H1 (cell line): Measurements from ENCODE around the gene HSF5. TPM values are rescaled to one million over a fixed set of nuclear protein-coding genes. Genes with fewer than 3 reads are reported as not detected.

Source experiments
- CTCF ChIA-PET: fragments of 300-600 bp; sonication (Branson Sonifier 250); formaldehyde crosslinking; loops from one replicate; lab custom pipeline; 2021; ENCODE audit not compliant: partially characterized antibody; lab: Charles Lee
- POLR2A ChIA-PET: fragments of 300-600 bp; sonication (Branson Sonifier 250); formaldehyde crosslinking; loops from one replicate; lab custom pipeline; 2021; ENCODE audit warnings: inconsistent platforms; ENCODE audit not compliant: partially characterized antibody; lab: Charles Lee
- DNase-seq, 2 experiments: peaks; one replicate each; pipeline versions ENCODE4 v3.0.0 to v3.0.0-alpha.2; 2010 to 2022; ENCODE audit warnings: low spot score in 2 of 2, low read depth in 1 of 2, mixed read lengths in 1 of 2
- FAIRE-seq: peaks from 2 replicates; lab custom pipeline; 2011; peaks lifted over from hg19 to GRCh38; lab: Jason Lieb, UNC
- H2AFZ ChIP-seq: 2 replicates; pipeline ENCODE4 v1.8.1; 2012; ENCODE audit warnings: low read length, inconsistent platforms
- H2AK5ac ChIP-seq: 2 replicates; pipeline ENCODE4 v1.6.1; 2013; ENCODE audit warnings: low read depth, low read length
- H2BK120ac ChIP-seq: replicated peaks from 2 replicates; pipeline ENCODE3; 2013; ENCODE audit warnings: low read depth, low read length, inconsistent platforms
- H2BK12ac ChIP-seq: 2 replicates; pipeline ENCODE4 v1.6.1; 2013; ENCODE audit warnings: low read depth, low read length
- H2BK15ac ChIP-seq: 2 replicates; pipeline ENCODE4 v1.6.1; 2013; ENCODE audit warnings: low read length
- H2BK20ac ChIP-seq: 2 replicates; pipeline ENCODE4 v1.6.1; 2013; ENCODE audit warnings: low read length
- H2BK5ac ChIP-seq: 2 replicates; pipeline ENCODE4 v1.6.1; 2013; ENCODE audit warnings: low read depth, low read length
- H3K14ac ChIP-seq: 2 replicates; pipeline ENCODE4 v1.6.1; 2013; ENCODE audit warnings: inconsistent platforms; ENCODE audit not compliant: insufficient read length
- H3K18ac ChIP-seq: 2 replicates; pipeline ENCODE4 v1.6.1; 2013; ENCODE audit warnings: low read length; ENCODE audit errors: extremely low read depth
- H3K23ac ChIP-seq: 2 replicates; pipeline ENCODE4 v1.6.1; 2013; ENCODE audit warnings: inconsistent platforms; ENCODE audit not compliant: insufficient read length
- H3K23me2 ChIP-seq: 2 replicates; pipeline ENCODE4 v1.6.1; 2013; ENCODE audit warnings: low read depth, low read length
- H3K27ac ChIP-seq: 2 replicates; pipeline ENCODE4 v1.6.1; 2011; ENCODE audit warnings: low read depth, low read length, inconsistent platforms
- H3K27me3 ChIP-seq, 4 experiments: replicated peaks in 1 of 4; 1 replicate in 1 of 4; 2 replicates in 3 of 4; pipeline versions ENCODE4 v1.6.1 to v1.8.1; 2011 to 2013; ENCODE audit warnings: low read length in 3 of 4, mild to moderate bottlenecking in 3 of 4, inconsistent platforms in 2 of 4, mixed read lengths in 2 of 4, moderate library complexity in 1 of 4; ENCODE audit not compliant: control insufficient read depth in 3 of 4, insufficient read depth in 3 of 4; ENCODE audit errors: extremely low read depth in 1 of 4
- H3K36me3 ChIP-seq, 4 experiments: 2 replicates each; pipeline versions ENCODE4 v1.6.1 to v1.8.1; 2011 to 2013; ENCODE audit warnings: mild to moderate bottlenecking in 4 of 4, low read length in 3 of 4, moderate library complexity in 2 of 4, control low read depth in 1 of 4, inconsistent platforms in 1 of 4; ENCODE audit not compliant: insufficient read depth in 4 of 4, control insufficient read depth in 2 of 4
- H3K4ac ChIP-seq: replicated peaks from 2 replicates; pipeline ENCODE3; 2013; ENCODE audit warnings: low read length, low read depth, mixed read lengths, inconsistent platforms; ENCODE audit not compliant: insufficient read length
- H3K4me1 ChIP-seq, 4 experiments: replicated peaks in 1 of 4; 1 replicate in 1 of 4; 2 replicates in 3 of 4; pipeline versions ENCODE4 v1.6.1 to v1.8.1; 2011 to 2013; ENCODE audit warnings: low read length in 3 of 4, inconsistent platforms in 2 of 4, mixed read lengths in 1 of 4; ENCODE audit not compliant: insufficient read depth in 4 of 4, control insufficient read depth in 3 of 4
- H3K4me2 ChIP-seq, 2 experiments: 2 replicates each; pipeline versions ENCODE4 v1.6.1 to v1.8.1; 2011 to 2013; ENCODE audit warnings: low read depth in 2 of 2, low read length in 2 of 2, control low read depth in 1 of 2, inconsistent platforms in 1 of 2, mild to moderate bottlenecking in 1 of 2; ENCODE audit not compliant: insufficient read depth in 1 of 2
- H3K4me3 ChIP-seq, 4 experiments: fragments of 200-600, 300-600 bp in 1 of 4; sonication (generic), shearing (Covaris generic), sonication (Bioruptor Twin) in 1 of 4; 2 replicates each; pipeline versions ENCODE4 v1.5.1 to v1.8.1; 2011 to 2016; ENCODE audit warnings: low read length in 4 of 4, low read depth in 3 of 4, control low read depth in 2 of 4, inconsistent platforms in 2 of 4, mild to moderate bottlenecking in 2 of 4, mixed read lengths in 1 of 4, moderate library complexity in 1 of 4; ENCODE audit not compliant: insufficient read depth in 2 of 4; ENCODE audit errors: extremely low read depth in 1 of 4
- H3K56ac ChIP-seq: replicated peaks from 2 replicates; pipeline ENCODE3; 2013; ENCODE audit warnings: low read depth, mild to moderate bottlenecking, mixed read lengths, low read length, inconsistent platforms; ENCODE audit not compliant: insufficient read length
- H3K79me1 ChIP-seq: 2 replicates; pipeline ENCODE4 v1.6.1; 2013; ENCODE audit warnings: low read depth, low read length, control low read depth
- H3K79me2 ChIP-seq, 2 experiments: 2 replicates each; pipeline versions ENCODE4 v1.6.1 to v1.8.1; 2012 to 2013; ENCODE audit warnings: low read length in 2 of 2, mild to moderate bottlenecking in 2 of 2, inconsistent platforms in 1 of 2; ENCODE audit not compliant: insufficient read depth in 2 of 2, control insufficient read depth in 1 of 2
- H3K9ac ChIP-seq, 4 experiments: replicated peaks in 1 of 4; 1 replicate in 1 of 4; 2 replicates in 3 of 4; pipeline versions ENCODE4 v1.6.1 to v1.8.1; 2011 to 2013; ENCODE audit warnings: low read depth in 3 of 4, low read length in 3 of 4, control low read depth in 2 of 4, mild to moderate bottlenecking in 2 of 4, moderate library complexity in 2 of 4, inconsistent platforms in 1 of 4; ENCODE audit errors: extremely low read depth in 1 of 4
- H3K9me3 ChIP-seq, 2 experiments: 2 replicates each; pipeline versions ENCODE4 v1.6.1 to v1.8.1; 2012 to 2013; ENCODE audit warnings: mild to moderate bottlenecking in 2 of 2, moderate library complexity in 2 of 2, control low read depth in 1 of 2, inconsistent platforms in 1 of 2, low read depth in 1 of 2, low read length in 1 of 2, mixed read lengths in 1 of 2; ENCODE audit not compliant: insufficient read depth in 2 of 2
- H4K20me1 ChIP-seq, 2 experiments: replicated peaks in 1 of 2; 2 replicates each; pipeline versions ENCODE3 to v1.8.1; 2011 to 2013; ENCODE audit warnings: inconsistent platforms in 2 of 2, low read length in 2 of 2, mild to moderate bottlenecking in 1 of 2; ENCODE audit not compliant: insufficient read depth in 2 of 2, control insufficient read depth in 1 of 2
- H4K5ac ChIP-seq: 2 replicates; pipeline ENCODE4 v1.6.1; 2013; ENCODE audit warnings: low read length, low read depth, mixed read lengths, inconsistent platforms; ENCODE audit not compliant: insufficient read length
- H4K8ac ChIP-seq: 2 replicates; pipeline ENCODE4 v1.8.0; 2013; ENCODE audit warnings: mild to moderate bottlenecking, moderate library complexity, low read length, inconsistent platforms; ENCODE audit not compliant: insufficient read depth; ENCODE audit errors: extremely low read depth
- H4K91ac ChIP-seq: replicated peaks from 2 replicates; pipeline ENCODE3; 2013; ENCODE audit warnings: low read length, mixed read lengths, inconsistent platforms; ENCODE audit not compliant: insufficient read length
- ASH2L ChIP-seq: fragments of 200-600, 300-600 bp; sonication (generic); IDR thresholded peaks from one replicate; pipeline ENCODE4 v1.7.1; 2017; ENCODE audit warnings: low read length
- CBX5 ChIP-seq: fragments of 300-800, 300-1000 bp; sonication (generic); IDR thresholded peaks from 2 replicates; pipeline ENCODE4 v1.7.1; 2016; ENCODE audit warnings: antibody characterized with exemption, low read length, low read depth
- CEBPB ChIP-seq: IDR thresholded peaks from 2 replicates; pipeline ENCODE4 v1.6.1; 2012; ENCODE audit warnings: low read depth, low read length
- CREB1 ChIP-seq: IDR thresholded peaks from 2 replicates; pipeline ENCODE4 v1.6.1; 2012; ENCODE audit warnings: inconsistent platforms
- CTBP2 ChIP-seq: IDR thresholded peaks from 2 replicates; pipeline ENCODE4 v1.7.0; 2011; ENCODE audit warnings: borderline replicate concordance, mild to moderate bottlenecking, moderate library complexity, mixed read lengths, low read length; ENCODE audit not compliant: insufficient read depth, insufficient read length
- TEAD4 ChIP-seq: IDR thresholded peaks from 2 replicates; pipeline ENCODE4 v1.6.1; 2012; ENCODE audit warnings: low read depth, low read length, inconsistent platforms, mixed read lengths
- whole genome bisulfite sequencing, 2 experiments: shearing (Covaris generic) in 1 of 2; methylation state at CpG; one replicate each; pipeline versions ENCODE4 v1.1.6 to v1.1.7; 2013 to 2015; ENCODE audit warnings: low lambda C conversion rate in 2 of 2, mixed read lengths in 2 of 2, inconsistent platforms in 1 of 2, low coverage in 1 of 2, missing lambda C conversion rate in 1 of 2; ENCODE audit not compliant: insufficient replicate concordance in 2 of 2, insufficient coverage in 1 of 2, insufficient read length in 1 of 2; ENCODE audit errors: extremely low coverage in 1 of 2, missing lambda C conversion rate in 1 of 2; 5-methylcytosine and 5-hydroxymethylcytosine counted together
- polyA plus RNA-seq, 7 experiments: library from polyadenylated mRNA; depleted of rRNA in 3 of 7; stranded (reverse) in 5 of 7; unstranded in 2 of 7; fragments of >200 nt in 5 of 7; fragments of 200-250 nt in 2 of 7; gene quantifications; 1 replicate in 5 of 7; 2 replicates in 1 of 7; 4 replicates in 1 of 7; pipeline versions ENCODE4 v1.2.1 to v1.2.3, GENCODE V29; 2011 to 2013; ENCODE audit warnings: missing spikeins in 2 of 7, mixed read lengths in 2 of 7
- total RNA-seq: library from RNA; stranded (reverse); fragmentation: NEBNext Ultra II Directional; extraction: Animal tissue kit (Norgen Biotek cat#: 25700); gene quantifications from 2 replicates; pipeline ENCODE4 v1.2.1, GENCODE V29; 2021

HSF5 gene
- total and polyA plus RNA-seq, 2 of the 8 experiments (the other 6 are each of a cell fraction or from before 2014, with no cell fraction given) = not detected

DNA sequence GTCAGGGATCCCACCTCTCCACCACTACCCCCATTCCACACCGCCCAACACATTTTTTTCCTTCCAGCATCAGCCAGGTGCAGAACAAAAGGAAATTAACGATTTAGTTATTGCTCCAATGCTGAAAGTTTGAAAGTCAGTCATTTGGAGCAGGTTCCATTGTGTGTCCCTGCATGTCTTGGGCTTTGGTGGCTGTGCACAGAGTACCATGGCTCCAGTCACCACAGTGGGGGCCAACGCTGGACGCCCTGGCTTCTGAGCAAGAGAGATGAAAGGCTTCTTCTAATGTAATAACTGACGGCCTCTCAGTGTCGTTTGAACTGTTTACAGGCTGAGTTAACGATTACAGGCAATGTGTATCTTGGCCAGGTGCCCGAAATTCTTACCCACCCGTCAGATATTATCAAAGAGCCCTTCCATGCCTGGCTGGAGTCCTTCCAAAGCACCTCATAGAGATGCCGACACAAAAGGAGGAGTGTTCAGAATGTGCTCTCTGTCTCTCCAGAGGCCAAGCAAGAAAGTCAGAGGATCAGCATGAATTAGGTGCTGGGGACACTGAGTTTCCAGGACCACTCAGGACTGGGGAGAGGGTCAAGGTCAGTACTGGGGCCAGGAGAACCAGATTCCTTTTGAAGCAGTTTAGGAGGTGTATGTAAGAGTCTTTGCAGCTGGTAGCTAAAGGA is 96.8 kb downstream of the HSF5 start:
- no peak overlapping the region for H2AFZ ChIP-seq
- H3K79me1 ChIP-seq = no peaks in the 10 kb centered on the region
- H4K5ac ChIP-seq = no peak overlapping the region
- no peak overlapping the region for H4K91ac ChIP-seq
- no peak overlapping the region for H3K18ac ChIP-seq
- no peak overlapping the region; the same call in 1 of the 2 replicates for H2BK20ac ChIP-seq
- POLR2A ChIA-PET = no interaction called here
- TF ChIP-seq CBX5 (no peak), CEBPB (no peak), ASH2L (no peak), CTBP2 (no peak), CREB1 (no peak), TEAD4 (no peak)
- TF ChIP-seq, all 59 proteins: peak for 0
- 86% methylated on average over 10 of the region's 10 CpGs; no CpG with 5 or more reads in 1 of the 2 experiments for WGBS, 2 experiments
- Histone ChIP-seq H3K9ac (no peak overlapping the region), H2BK5ac (no peak overlapping the region), H3K56ac (no peak overlapping the region), H3K9me3 (no peaks in the 10 kb centered on the region), H3K4me3 (no peak overlapping the region), H4K8ac (no peak overlapping the region), H3K23ac (no peak overlapping the region), H2BK12ac (peak overlapping the region; percentile 11; the same call in 1 of the 2 replicates), H3K27me3 (peaks cover 0 to 6% (median 4%) of the 10 kb centered on the region in 4 experiments; a peak in 3 of 7 replicates), H3K79me2 (no peaks in the 10 kb centered on the region), H3K27ac (no peak overlapping the region), H3K23me2 (no peaks in the 10 kb centered on the region), H3K36me3 (no peaks in the 10 kb centered on the region), H2BK120ac (no peak overlapping the region), H3K14ac (no peak overlapping the region), H2AK5ac (no peak overlapping the region), H4K20me1 (no peaks in the 10 kb centered on the region), H3K4me2 (no peak overlapping the region), H2BK15ac (no peak overlapping the region), H3K4me1 (peaks cover 3 to 18% (median 6%) of the 10 kb centered on the region in 4 experiments; a peak in 5 of 7 replicates), H3K4ac (no peak overlapping the region)
- CTCF ChIA-PET = interaction anchor here (1.4 kb wide), 1 partner anchor 12 kb away, joined by 4 read pairs; no protein-coding TSS in a partner anchor
- DNase-seq (no peak), FAIRE-seq (no peak)
